WTC11 (cell line): ENCODE measurements around the gene CNDP1.

Source experiments
- CREB1 ChIP-seq: sonication (generic); formaldehyde crosslinking; IDR thresholded peaks from 2 replicates; pipeline ENCODE4 v1.8.0; 2023; ENCODE audit warnings: mild to moderate bottlenecking, missing genetic modification reagents
- CTCF ChIP-seq: fragments of 200-600 bp; IDR thresholded peaks from 2 replicates; pipeline ENCODE4 v1.8.0; 2022; ENCODE audit warnings: antibody characterized with exemption
- ESRRA ChIP-seq: sonication (generic); formaldehyde crosslinking; IDR thresholded peaks from 2 replicates; pipeline ENCODE4 v1.8.1; 2022; ENCODE audit warnings: mild to moderate bottlenecking, missing genetic modification reagents, borderline replicate concordance
- IRF2 ChIP-seq: sonication (generic); formaldehyde crosslinking; IDR thresholded peaks from 2 replicates; pipeline ENCODE4 v1.8.0; 2022; ENCODE audit warnings: low read depth, missing genetic modification reagents, borderline replicate concordance
- PRRX2 ChIP-seq: fragments of 250-450 bp; sonication (Bioruptor Pico); IDR thresholded peaks from 2 replicates; pipeline ENCODE4 v1.8.0; 2021; ENCODE audit warnings: mild to moderate bottlenecking
- USF2 ChIP-seq: sonication (generic); formaldehyde crosslinking; IDR thresholded peaks from 2 replicates; pipeline ENCODE4 v1.8.1; 2023; ENCODE audit warnings: mild to moderate bottlenecking, missing genetic modification reagents, moderate library complexity
- ZNF121 ChIP-seq: sonication (generic); formaldehyde crosslinking; IDR thresholded peaks from 2 replicates; pipeline ENCODE4 v1.8.0; 2023; ENCODE audit warnings: missing genetic modification reagents
- ZNF232 ChIP-seq: sonication (generic); formaldehyde crosslinking; IDR thresholded peaks from 2 replicates; pipeline ENCODE4 v1.8.0; 2022; ENCODE audit warnings: mild to moderate bottlenecking, missing genetic modification reagents
- ZNF416 ChIP-seq: fragments of 250-450 bp; sonication (Bioruptor Pico); IDR thresholded peaks from 2 replicates; pipeline ENCODE4 v1.9.0; 2021; ENCODE audit warnings: mild to moderate bottlenecking, inconsistent platforms
- ZNF671 ChIP-seq: fragments of 250-450 bp; sonication (Bioruptor Pico); IDR thresholded peaks from 2 replicates; pipeline ENCODE4 v1.8.0; 2021; ENCODE audit warnings: mild to moderate bottlenecking
- TF ChIP-seq, protein P1 (sequence below): sonication (generic); formaldehyde crosslinking; IDR thresholded peaks from 2 replicates; pipeline ENCODE4 v1.8.0; 2022; ENCODE audit warnings: mild to moderate bottlenecking, missing genetic modification reagents

DNA sequence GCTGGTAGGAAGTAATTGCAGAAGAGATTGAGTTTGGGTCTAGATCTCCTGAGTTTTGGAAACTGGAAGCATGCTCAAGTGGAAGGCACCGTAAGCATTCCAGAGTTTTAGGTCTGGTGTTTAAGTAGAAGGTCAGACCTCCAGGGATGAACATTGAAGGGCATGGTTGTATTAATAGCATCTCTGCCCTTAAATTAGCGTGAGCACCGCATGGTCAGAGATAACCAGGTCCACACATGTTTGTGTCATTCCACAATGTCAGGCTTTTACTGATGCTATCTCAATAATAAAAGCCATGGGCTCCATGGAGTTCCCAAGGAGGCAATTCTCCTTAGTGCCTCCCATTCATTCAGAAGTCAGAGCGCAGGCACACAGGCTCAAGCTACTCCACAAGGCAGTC lies 35.1 kb downstream of the CNDP1 start:
- TF ChIP-seq, protein P1, sequence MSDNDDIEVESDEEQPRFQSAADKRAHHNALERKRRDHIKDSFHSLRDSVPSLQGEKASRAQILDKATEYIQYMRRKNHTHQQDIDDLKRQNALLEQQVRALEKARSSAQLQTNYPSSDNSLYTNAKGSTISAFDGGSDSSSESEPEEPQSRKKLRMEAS (CRISPR knock-in tag), result no peak
- no peak for TF ChIP-seq CTCF
- TF ChIP-seq ESRRA, result no peak
- TF ChIP-seq PRRX2, result no peak
- no peak for TF ChIP-seq ZNF416
- no peak for TF ChIP-seq ZNF671
- no peak for TF ChIP-seq ZNF232
- TF ChIP-seq USF2 (CRISPR knock-in tag), result no peak
- TF ChIP-seq ZNF121 (CRISPR knock-in tag), result no peak
- TF ChIP-seq IRF2 (CRISPR knock-in tag), result no peak
- TF ChIP-seq CREB1 (CRISPR knock-in tag), result no peak
